H9 (cell line): ENCODE measurements around the gene RAB31. TPM values are rescaled to one million over a fixed set of nuclear protein-coding genes. Genes with fewer than 3 reads are reported as not detected.

Source experiments
- DNase-seq: peaks from one replicate; pipeline ENCODE4 v3.0.0-alpha.2; 2017
- H2AFZ ChIP-seq: one replicate; pipeline ENCODE4 v1.6.1; 2013; ENCODE audit warnings: mild to moderate bottlenecking, low read length, control low read depth, moderate library complexity
- H2AK5ac ChIP-seq: 2 replicates; pipeline ENCODE4 v1.6.1; 2013; ENCODE audit warnings: low read length, control low read depth, mixed read lengths; ENCODE audit not compliant: insufficient read length
- H2BK120ac ChIP-seq: one replicate; pipeline ENCODE4 v1.6.1; 2013; ENCODE audit warnings: low read depth, mild to moderate bottlenecking, low read length, control low read depth, inconsistent platforms; ENCODE audit not compliant: poor library complexity, severe bottlenecking
- H2BK12ac ChIP-seq: 2 replicates; pipeline ENCODE4 v1.6.1; 2013; ENCODE audit warnings: low read length, control low read depth, mixed read lengths, low read depth; ENCODE audit not compliant: insufficient read length
- H2BK15ac ChIP-seq: 2 replicates; pipeline ENCODE4 v1.6.1; 2013; ENCODE audit warnings: low read depth, low read length, control low read depth
- H2BK20ac ChIP-seq: one replicate; pipeline ENCODE4 v1.6.1; 2013; ENCODE audit warnings: low read depth, mild to moderate bottlenecking, low read length, control low read depth, inconsistent platforms; ENCODE audit not compliant: poor library complexity, severe bottlenecking
- H2BK5ac ChIP-seq: 2 replicates; pipeline ENCODE4 v1.6.1; 2013; ENCODE audit warnings: low read length, control low read depth, mixed read lengths; ENCODE audit not compliant: insufficient read length
- H3K14ac ChIP-seq: 2 replicates; pipeline ENCODE4 v1.6.1; 2013; ENCODE audit warnings: low read length, control low read depth; ENCODE audit not compliant: insufficient read depth
- H3K18ac ChIP-seq: 2 replicates; pipeline ENCODE4 v1.6.1; 2013; ENCODE audit warnings: low read depth, mild to moderate bottlenecking, mixed read lengths, low read length, control low read depth; ENCODE audit not compliant: insufficient read length
- H3K23ac ChIP-seq: 2 replicates; pipeline ENCODE4 v1.6.1; 2013; ENCODE audit warnings: low read length, control low read depth, mixed read lengths, low read depth; ENCODE audit not compliant: insufficient read length
- H3K23me2 ChIP-seq: 2 replicates; pipeline ENCODE4 v1.6.1; 2013; ENCODE audit warnings: low read depth, mild to moderate bottlenecking, mixed read lengths, low read length, control low read depth; ENCODE audit not compliant: insufficient read length, poor library complexity, severe bottlenecking
- H3K27ac ChIP-seq: 2 replicates; pipeline ENCODE4 v1.5.1; 2013; ENCODE audit warnings: low read length, control low read depth, mixed read lengths, low read depth; ENCODE audit not compliant: insufficient read length
- H3K27me3 ChIP-seq: 2 replicates; pipeline ENCODE4 v1.6.1; 2013; ENCODE audit warnings: low read length, control low read depth, inconsistent platforms; ENCODE audit not compliant: insufficient read depth
- H3K4ac ChIP-seq: 2 replicates; pipeline ENCODE4 v1.6.1; 2013; ENCODE audit warnings: low read depth, mild to moderate bottlenecking, control low read depth, inconsistent platforms, low read length, moderate library complexity
- H3K4me1 ChIP-seq: 2 replicates; pipeline ENCODE4 v1.6.1; 2013; ENCODE audit warnings: low read length, control low read depth, inconsistent platforms; ENCODE audit not compliant: insufficient read depth
- H3K4me2 ChIP-seq: 2 replicates; pipeline ENCODE4 v1.6.1; 2013; ENCODE audit warnings: low read length, control low read depth, mixed read lengths; ENCODE audit not compliant: insufficient read length, insufficient read depth
- H3K56ac ChIP-seq: 2 replicates; pipeline ENCODE4 v1.6.1; 2013; ENCODE audit warnings: low read depth, mild to moderate bottlenecking, mixed read lengths, low read length, control low read depth; ENCODE audit not compliant: insufficient read length
- H3K79me1 ChIP-seq: 2 replicates; pipeline ENCODE4 v1.6.1; 2013; ENCODE audit warnings: low read depth, mild to moderate bottlenecking, moderate library complexity, low read length, control low read depth, inconsistent platforms; ENCODE audit not compliant: insufficient read depth, poor library complexity, severe bottlenecking
- H3K79me2 ChIP-seq: 2 replicates; pipeline ENCODE4 v1.6.1; 2013; ENCODE audit warnings: low read length, control low read depth, inconsistent platforms; ENCODE audit not compliant: insufficient read depth
- H3K9ac ChIP-seq: 2 replicates; pipeline ENCODE4 v1.6.1; 2013; ENCODE audit warnings: low read length, control low read depth, mixed read lengths; ENCODE audit not compliant: insufficient read length; ENCODE audit errors: extremely low read depth
- H3K9me3 ChIP-seq: one replicate; pipeline ENCODE4 v1.6.1; 2013; ENCODE audit warnings: low read depth, low read length, inconsistent platforms; ENCODE audit not compliant: control insufficient read depth
- H3T11ph ChIP-seq: one replicate; pipeline ENCODE4 v1.6.1; 2013; ENCODE audit warnings: mild to moderate bottlenecking, low read length, control low read depth, inconsistent platforms
- H4K20me1 ChIP-seq: one replicate; pipeline ENCODE4 v1.6.1; 2013; ENCODE audit not compliant: control insufficient read depth, insufficient read length, insufficient read depth
- H4K5ac ChIP-seq: 2 replicates; pipeline ENCODE4 v1.6.1; 2013; ENCODE audit warnings: low read depth, mild to moderate bottlenecking, mixed read lengths, low read length, control low read depth; ENCODE audit not compliant: insufficient read length
- H4K8ac ChIP-seq: replicated peaks from 2 replicates; pipeline ENCODE4 v1.6.1; 2013; ENCODE audit warnings: low read length, control low read depth, mixed read lengths, low read depth; ENCODE audit not compliant: insufficient read length
- H4K91ac ChIP-seq: 2 replicates; pipeline ENCODE4 v1.6.1; 2013; ENCODE audit warnings: low read depth, mild to moderate bottlenecking, moderate library complexity, mixed read lengths, low read length, control low read depth; ENCODE audit not compliant: insufficient read length
- H3K27ac Mint-ChIP-seq, 3 experiments: 2 replicates in 2 of 3; 3 replicates in 1 of 3; pipeline ENCODE4 v1.8.0; 2020 to 2021; ENCODE audit warnings: mixed read lengths in 3 of 3, mild to moderate bottlenecking in 1 of 3, moderate library complexity in 1 of 3
- H3K27me3 Mint-ChIP-seq: 2 replicates; pipeline ENCODE4 v1.8.0; 2021; ENCODE audit warnings: low read depth, mild to moderate bottlenecking, moderate library complexity, mixed read lengths
- H3K36me3 Mint-ChIP-seq, 3 experiments: 2 replicates in 2 of 3; 3 replicates in 1 of 3; pipeline ENCODE4 v1.8.0; 2020 to 2021; ENCODE audit warnings: low read depth in 3 of 3, mixed read lengths in 3 of 3; ENCODE audit not compliant: insufficient read depth in 1 of 3
- H3K4me1 Mint-ChIP-seq, 2 experiments: 2 replicates each; pipeline ENCODE4 v1.8.0; 2020; ENCODE audit warnings: mixed read lengths in 2 of 2
- H3K4me3 Mint-ChIP-seq, 2 experiments: 2 replicates in 1 of 2; 3 replicates in 1 of 2; pipeline ENCODE4 v1.8.0; 2020 to 2021; ENCODE audit warnings: mild to moderate bottlenecking in 2 of 2, mixed read lengths in 2 of 2, moderate library complexity in 1 of 2
- H3K9me3 Mint-ChIP-seq, 2 experiments: 2 replicates in 1 of 2; 3 replicates in 1 of 2; pipeline ENCODE4 v1.8.0; 2020; ENCODE audit warnings: mild to moderate bottlenecking in 2 of 2, mixed read lengths in 2 of 2, moderate library complexity in 1 of 2
- CTCF ChIP-seq: fragments of 200-600 bp; sonication (generic); conservative IDR thresholded peaks from 3 replicates; pipeline ENCODE4 v1.8.0; 2021; ENCODE audit warnings: antibody characterized with exemption, mild to moderate bottlenecking
- WGBS: extraction: QIAGEN DNeasy Blood & Tissue Kit; methylation state at CpG from one replicate; pipeline ENCODE4 v1.1.7; 2013; ENCODE audit warnings: missing lambda C conversion rate, low lambda C conversion rate, mixed read lengths; ENCODE audit not compliant: insufficient read length; ENCODE audit errors: extremely low coverage; 5-methylcytosine and 5-hydroxymethylcytosine counted together
- total RNA-seq: library from RNA; stranded (reverse); gene quantifications from 2 replicates; pipeline ENCODE4 v1.2.1, GENCODE V29; 2021

Gene RAB31
- total RNA-seq, 1 experiment from 2014 or later: 22.4 TPM

GRCh38 chr18:9911226-9911625 is 203.1 kb downstream of the RAB31 start:
- Mint-ChIP-seq H3K27ac (no peak overlapping the region), H3K9me3 (0 out of 5 replicates have a peak, but pooled peaks cover 0 to 3% of the 10 kb centered on the region in 2 experiments), H3K36me3 (no peaks in the 10 kb centered on the region), H3K4me3 (no peak overlapping the region), H3K4me1 (peaks cover 20 to 22% of the 10 kb centered on the region in 2 experiments), H3K27me3 (no peaks in the 10 kb centered on the region; the same call in 1 of the 2 replicates)
- no peak for TF ChIP-seq CTCF
- H4K91ac ChIP-seq: no peak overlapping the region
- no peak overlapping the region for H3K56ac ChIP-seq
- H2BK5ac ChIP-seq: no peak overlapping the region
- H3T11ph ChIP-seq: no peak overlapping the region
- no peak overlapping the region for H4K8ac ChIP-seq
- no peak overlapping the region for H2BK15ac ChIP-seq
- WGBS: no CpG with 5 or more reads among the region's 5 CpGs
- H3K23me2 ChIP-seq: peaks cover 4% of the 10 kb centered on the region
- H4K20me1 ChIP-seq: no peaks in the 10 kb centered on the region
- no peak overlapping the region for H3K18ac ChIP-seq
- no peak for DNase-seq
- H3K4me1 ChIP-seq: no peaks in the 10 kb centered on the region
- no peak overlapping the region for H3K4ac ChIP-seq
- H3K79me2 ChIP-seq: peaks cover 15% of the 10 kb centered on the region; the same call in 1 of the 2 replicates
- no peak overlapping the region for H4K5ac ChIP-seq
- H3K23ac ChIP-seq: no peak overlapping the region
- no peaks in the 10 kb centered on the region for H3K79me1 ChIP-seq
- no peak overlapping the region for H3K9ac ChIP-seq
- no peak overlapping the region for H2AFZ ChIP-seq
- no peak overlapping the region for H2BK12ac ChIP-seq
- no peak overlapping the region for H3K4me2 ChIP-seq
- H2BK120ac ChIP-seq: no peak overlapping the region
- no peaks in the 10 kb centered on the region for H3K27me3 ChIP-seq
- no peak overlapping the region for H3K27ac ChIP-seq
- H3K9me3 ChIP-seq: no peaks in the 10 kb centered on the region
- H2AK5ac ChIP-seq: no peak overlapping the region
- H2BK20ac ChIP-seq: no peak overlapping the region
- H3K14ac ChIP-seq: no peak overlapping the region

Other genes with a start within 250 kb of the RAB31 start
- 49.6 and 51.0 TPM in 2 replicates for gene RALBP1, start 232.8 kb upstream of the RAB31 start, total RNA-seq
- gene PPP4R1, start 93.7 kb upstream of the RAB31 start, total RNA-seq: 97.5 and 106 TPM in 2 replicates
- gene TXNDC2, start 177.7 kb downstream of the RAB31 start, total RNA-seq: 0.28 TPM in 1 of 2 replicates, not detected in the other
- gene VAPA, start 205.7 kb downstream of the RAB31 start, total RNA-seq: 126 and 141 TPM in 2 replicates